CD1c-positive myeloid dendritic cell (primary cell): ENCODE measurements around the gene AMOT.
A peak's percentile ranks its signal among the peaks of the same experiment; 100 is the strongest.

Experiments
- DNase-seq: peaks from one replicate; pipeline ENCODE4 v3.0.0-alpha.2; 2016; ENCODE audit errors: extremely low spot score

Gene AMOT

GRCh38 chrX:112800971-112801775 lies 39.5 kb downstream of the AMOT start:
- no peak for DNase-seq

GRCh38 chrX:112799425-112799824 lies 41.2 kb downstream of the AMOT start:
- DNase-seq = no peak

GRCh38 chrX:112798736-112799135 lies 41.9 kb downstream of the AMOT start:
- no peak for DNase-seq

- DNase-seq = no peak
These were observed 50.7 kb downstream of the AMOT start for GRCh38 chrX:112789931-112790330.

GRCh38 chrX:112786076-112786475 lies 54.6 kb downstream of the AMOT start:
- DNase-seq = peak; percentile 1

GRCh38 chrX:112785344-112785743 lies 55.3 kb downstream of the AMOT start:
- no peak for DNase-seq

GRCh38 chrX:112784692-112785091 lies 55.9 kb downstream of the AMOT start:
- DNase-seq = no peak

GRCh38 chrX:112779139-112779538 lies 61.5 kb downstream of the AMOT start:
- DNase-seq = no peak

- DNase-seq = no peak
These were observed 65.9 kb downstream of the AMOT start for GRCh38 chrX:112774651-112775293.

GRCh38 chrX:112774142-112774541 lies 66.5 kb downstream of the AMOT start:
- DNase-seq = no peak

- no peak for DNase-seq
These were observed 71.6 kb downstream of the AMOT start for GRCh38 chrX:112769034-112769433.

- no peak for DNase-seq
These were observed 72.1 kb downstream of the AMOT start for GRCh38 chrX:112768563-112768962.

- DNase-seq = no peak
These were observed 73.9 kb downstream of the AMOT start for GRCh38 chrX:112766774-112767173.

- DNase-seq = peak; percentile 34
These were observed 79.1 kb downstream of the AMOT start for GRCh38 chrX:112761242-112762207.

GRCh38 chrX:112760697-112761096 lies 79.9 kb downstream of the AMOT start:
- DNase-seq = no peak

- DNase-seq = no peak
These were observed 80.7 kb downstream of the AMOT start for GRCh38 chrX:112759966-112760365.

- no peak for DNase-seq
These were observed 81.1 kb downstream of the AMOT start for GRCh38 chrX:112759512-112759911.

GRCh38 chrX:112757946-112758345 lies 82.7 kb downstream of the AMOT start:
- DNase-seq = no peak

- no peak for DNase-seq
These were observed 87.5 kb downstream of the AMOT start for GRCh38 chrX:112753116-112753515.

- no peak for DNase-seq
These were observed 89.6 kb downstream of the AMOT start for GRCh38 chrX:112751076-112751475.

GRCh38 chrX:112746812-112747595 lies 93.6 kb downstream of the AMOT start:
- no peak for DNase-seq
